Measurements from ENCODE around the gene SHROOM3.

Gene SHROOM3

GRCh38 chr4:76545226-76545884 lies 110.3 kb downstream of the SHROOM3 start:
- DNase-seq: no peak

GRCh38 chr4:76546327-76546726 lies 111.3 kb downstream of the SHROOM3 start:
- no peak for DNase-seq

GRCh38 chr4:76546759-76547742 lies 112.0 kb downstream of the SHROOM3 start:
- peak in 1 of 2 experiments; percentile 16 for DNase-seq

- no peak for DNase-seq
Measured at GRCh38 chr4:76548704-76549103, 113.7 kb downstream of the SHROOM3 start.

- DNase-seq: no peak
Measured at GRCh38 chr4:76549765-76550164, 114.7 kb downstream of the SHROOM3 start.

- no peak for DNase-seq
Measured at GRCh38 chr4:76550966-76551780, 116.1 kb downstream of the SHROOM3 start.

GRCh38 chr4:76554630-76555029 lies 119.6 kb downstream of the SHROOM3 start:
- no peak for DNase-seq

GRCh38 chr4:76556452-76556851 lies 121.4 kb downstream of the SHROOM3 start:
- DNase-seq: no peak

- DNase-seq: no peak
Measured at GRCh38 chr4:76558396-76559235, 123.6 kb downstream of the SHROOM3 start.

- DNase-seq: no peak
Measured at GRCh38 chr4:76559236-76560071, 124.4 kb downstream of the SHROOM3 start.

GRCh38 chr4:76562161-76562560 lies 127.1 kb downstream of the SHROOM3 start:
- DNase-seq: no peak

- DNase-seq: no peak
Measured at GRCh38 chr4:76562836-76563453, 127.9 kb downstream of the SHROOM3 start.

- DNase-seq: no peak
Measured at GRCh38 chr4:76563454-76564122, 128.6 kb downstream of the SHROOM3 start.

GRCh38 chr4:76564123-76564915 lies 129.3 kb downstream of the SHROOM3 start:
- no peak for DNase-seq

- no peak for DNase-seq
Measured at GRCh38 chr4:76568262-76568661, 133.2 kb downstream of the SHROOM3 start.

- no peak for DNase-seq
Measured at GRCh38 chr4:76569225-76569624, 134.2 kb downstream of the SHROOM3 start.

- no peak for DNase-seq
Measured at GRCh38 chr4:76569706-76570105, 134.7 kb downstream of the SHROOM3 start.

GRCh38 chr4:76570141-76570973 lies 135.3 kb downstream of the SHROOM3 start:
- DNase-seq: peak; percentile 20 to 26

Measured in SHP77 (cell line).